ENCODE data around the gene DIRAS1. TPM values are rescaled to one million over a fixed set of nuclear protein-coding genes. Genes with fewer than 3 reads are reported as not detected.
"Not testable (repeated sequence)": the region's sequence is repeated elsewhere in the genome, so short reads cannot be mapped to it uniquely, and the experiment has no call there.

Gene DIRAS1
- total RNA-seq, 4 donors from 2014 or later: 0.62 to 2.5 (median 2.0) TPM; not detected in 1

DNA sequence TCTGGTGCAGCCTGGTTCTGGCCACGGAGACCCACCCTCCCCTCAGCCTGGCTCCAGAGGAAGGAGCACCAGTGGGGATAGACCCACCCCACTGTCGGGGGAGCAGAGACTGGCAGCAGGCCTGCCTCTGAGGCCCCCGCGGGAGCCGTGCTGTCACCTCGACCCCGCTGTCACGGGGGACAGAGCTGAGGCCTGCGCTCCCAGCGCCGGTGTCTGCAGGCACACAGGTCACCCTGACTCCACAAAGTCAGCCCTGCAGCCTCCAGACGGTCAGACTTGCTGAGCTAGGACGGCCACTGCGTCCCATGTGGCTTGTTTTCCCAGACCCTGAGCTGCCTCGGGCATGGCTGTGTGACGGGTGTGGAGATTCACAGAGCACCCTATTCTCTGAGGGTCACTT is 51.0 kb downstream of the DIRAS1 start:
- no peak for DNase-seq
- ATAC-seq: no peak
- TF ChIP-seq, protein P1, sequence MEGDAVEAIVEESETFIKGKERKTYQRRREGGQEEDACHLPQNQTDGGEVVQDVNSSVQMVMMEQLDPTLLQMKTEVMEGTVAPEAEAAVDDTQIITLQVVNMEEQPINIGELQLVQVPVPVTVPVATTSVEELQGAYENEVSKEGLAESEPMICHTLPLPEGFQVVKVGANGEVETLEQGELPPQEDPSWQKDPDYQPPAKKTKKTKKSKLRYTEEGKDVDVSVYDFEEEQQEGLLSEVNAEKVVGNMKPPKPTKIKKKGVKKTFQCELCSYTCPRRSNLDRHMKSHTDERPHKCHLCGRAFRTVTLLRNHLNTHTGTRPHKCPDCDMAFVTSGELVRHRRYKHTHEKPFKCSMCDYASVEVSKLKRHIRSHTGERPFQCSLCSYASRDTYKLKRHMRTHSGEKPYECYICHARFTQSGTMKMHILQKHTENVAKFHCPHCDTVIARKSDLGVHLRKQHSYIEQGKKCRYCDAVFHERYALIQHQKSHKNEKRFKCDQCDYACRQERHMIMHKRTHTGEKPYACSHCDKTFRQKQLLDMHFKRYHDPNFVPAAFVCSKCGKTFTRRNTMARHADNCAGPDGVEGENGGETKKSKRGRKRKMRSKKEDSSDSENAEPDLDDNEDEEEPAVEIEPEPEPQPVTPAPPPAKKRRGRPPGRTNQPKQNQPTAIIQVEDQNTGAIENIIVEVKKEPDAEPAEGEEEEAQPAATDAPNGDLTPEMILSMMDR (IDR thresholded peaks at IDR 0.05 in 4 of 5, conservative IDR thresholded peaks at IDR 0.05 in 1 of 5): no peak
- no peak for TF ChIP-seq POLR2A (IDR thresholded peaks at IDR 0.05)
- in situ Hi-C loops (cut with MboI; ENCODE audit: low sequenced_read_pairs in 4 of 4): no loop called here
- Histone ChIP-seq H3K36me3 (no peaks in the 10 kb centered on the region), H3K4me3 (no peak overlapping the region), H3K9me3 (no peaks in the 10 kb centered on the region), H3K4me1 (no peaks in the 10 kb centered on the region), H3K27ac (no peak overlapping the region), H3K27me3 (no peaks in the 10 kb centered on the region)
- intact Hi-C loops (cut with DNase I; ENCODE audit: low total_unique reads): no loop called here

DNA sequence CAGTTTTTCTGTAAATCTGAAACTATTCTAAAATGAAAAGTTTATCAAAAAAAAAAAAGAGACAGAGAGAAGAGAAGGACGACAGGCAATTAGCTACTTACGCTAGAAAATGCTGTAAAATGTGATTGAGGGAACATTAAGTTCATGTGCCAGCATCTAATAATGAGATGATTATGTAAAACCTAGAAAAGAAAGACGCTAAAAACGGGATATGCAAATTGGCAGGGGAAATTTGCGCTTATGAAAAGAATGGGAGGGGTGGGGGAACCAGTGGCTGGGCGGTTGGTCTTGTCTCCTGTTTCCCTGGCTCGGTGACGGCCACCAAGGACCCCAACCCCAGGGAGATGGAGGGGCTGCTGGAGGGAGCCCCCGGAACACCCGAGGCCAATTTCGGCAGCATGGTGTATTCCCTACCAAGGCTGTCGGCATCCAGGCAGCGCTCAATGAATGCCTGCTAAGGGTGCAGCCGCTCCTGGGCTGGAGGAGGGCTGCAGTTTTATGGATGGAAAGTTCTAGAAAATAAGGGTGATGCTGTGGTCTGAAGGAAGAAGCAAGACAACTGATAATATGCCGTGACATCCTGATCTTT is 52.9 kb downstream of the DIRAS1 start:
- DNase-seq: no peak
- Histone ChIP-seq H3K4me3 (no peak overlapping the region), H3K27ac (no peak overlapping the region), H3K4me1 (no peaks in the 10 kb centered on the region), H3K36me3 (no peaks in the 10 kb centered on the region), H3K27me3 (no peaks in the 10 kb centered on the region), H3K9me3 (no peaks in the 10 kb centered on the region)
- ATAC-seq: no peak
- in situ Hi-C loops (cut with MboI; ENCODE audit: low sequenced_read_pairs in 4 of 4): no loop called here
- no peak for TF ChIP-seq POLR2A (IDR thresholded peaks at IDR 0.05)
- TF ChIP-seq, protein P1 (IDR thresholded peaks at IDR 0.05 in 4 of 5, conservative IDR thresholded peaks at IDR 0.05 in 1 of 5): no peak
- intact Hi-C loops (cut with DNase I; ENCODE audit: low total_unique reads): no loop called here

DNA sequence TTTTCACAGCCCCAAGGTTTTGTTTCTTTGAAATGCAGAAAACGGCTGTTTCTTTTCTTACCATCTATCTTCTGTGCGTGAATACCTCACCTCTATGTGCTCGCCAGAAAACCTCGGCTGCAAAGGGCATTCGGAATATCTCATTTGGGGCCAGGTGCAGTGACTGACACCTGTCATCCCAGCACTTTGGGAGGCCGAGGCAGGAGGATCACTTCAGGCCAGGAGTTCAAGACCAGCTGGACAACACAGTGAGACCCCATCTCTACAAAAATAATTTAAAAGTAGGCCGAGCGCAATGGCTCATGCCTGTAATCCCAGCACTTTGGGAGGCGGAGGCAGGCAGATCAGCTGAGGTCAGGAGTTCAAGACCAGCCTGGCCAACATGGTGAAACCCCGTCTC is 53.8 kb downstream of the DIRAS1 start:
- DNase-seq; H3K36me3 ChIP-seq; H3K4me1 ChIP-seq; in situ Hi-C loops (cut with MboI; ENCODE audit: low sequenced_read_pairs in 4 of 4); H3K9me3 ChIP-seq; ATAC-seq; H3K4me3 ChIP-seq; intact Hi-C loops (cut with DNase I; ENCODE audit: low total_unique reads); H3K27me3 ChIP-seq; H3K27ac ChIP-seq: not testable (repeated sequence)

DNA sequence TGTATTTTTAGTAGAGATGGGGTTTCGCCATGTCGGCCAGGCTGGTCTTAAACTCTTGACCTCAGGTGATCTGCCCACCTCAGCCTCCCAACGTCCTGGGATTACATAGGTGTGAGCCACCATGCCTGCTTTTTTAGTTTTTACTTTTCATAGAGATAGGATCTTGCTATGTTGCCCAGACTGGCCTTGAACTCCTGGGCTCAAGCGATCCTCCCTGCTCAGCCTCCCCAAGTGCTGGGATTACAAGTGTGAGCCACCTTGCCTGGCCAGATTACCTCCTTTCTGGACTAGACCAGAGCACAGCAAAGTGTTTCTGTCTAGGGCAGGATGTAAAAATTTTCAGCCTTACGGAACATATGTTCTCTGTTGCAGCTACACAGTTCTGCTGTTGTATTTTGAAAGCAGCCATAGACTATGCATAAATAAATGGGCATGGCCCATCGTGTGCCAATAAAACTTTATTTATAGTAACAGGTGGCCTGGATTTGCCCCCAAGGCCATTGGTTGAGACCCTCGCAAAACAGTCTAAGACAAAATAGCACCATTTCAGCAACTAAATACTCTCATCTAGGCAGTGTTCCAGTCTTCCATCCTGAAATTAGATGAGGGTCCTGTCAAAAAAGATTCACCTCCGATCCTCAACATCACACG is 54.7 kb downstream of the DIRAS1 start:
- Histone ChIP-seq H3K27me3 (no peaks in the 10 kb centered on the region), H3K27ac (no peak overlapping the region), H3K36me3 (no peaks in the 10 kb centered on the region), H3K9me3 (no peaks in the 10 kb centered on the region), H3K4me1 (no peaks in the 10 kb centered on the region), H3K4me3 (no peak overlapping the region)
- intact Hi-C loops (cut with DNase I; ENCODE audit: low total_unique reads): no loop called here
- TF ChIP-seq, protein P1 (IDR thresholded peaks at IDR 0.05 in 4 of 5, conservative IDR thresholded peaks at IDR 0.05 in 1 of 5): no peak
- TF ChIP-seq POLR2A (IDR thresholded peaks at IDR 0.05): no peak
- DNase-seq (no peak), ATAC-seq (no peak)
- in situ Hi-C loops (cut with MboI; ENCODE audit: low sequenced_read_pairs in 4 of 4): no loop called here

DNA sequence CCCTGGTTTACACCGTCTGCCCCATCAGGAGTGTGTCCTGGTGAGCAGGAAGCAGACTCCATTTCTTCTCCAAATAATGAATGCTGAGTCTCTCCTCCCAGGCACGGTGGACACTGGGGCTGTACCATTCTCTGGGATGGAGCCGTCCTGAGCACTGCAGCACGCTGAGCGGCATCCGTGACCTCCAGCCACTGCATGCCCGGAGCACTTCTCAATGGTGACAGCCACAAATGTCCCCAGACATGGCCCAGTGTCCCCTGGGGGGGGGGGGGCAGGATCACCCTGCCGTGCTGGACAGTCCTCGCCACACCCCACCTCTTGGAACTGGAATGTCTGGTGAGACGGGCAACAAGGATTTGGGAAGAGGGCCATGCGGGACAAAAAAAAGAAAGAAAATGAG is 56.1 kb downstream of the DIRAS1 start:
- no peak for TF ChIP-seq POLR2A (IDR thresholded peaks at IDR 0.05)
- TF ChIP-seq, protein P1 (IDR thresholded peaks at IDR 0.05 in 4 of 5, conservative IDR thresholded peaks at IDR 0.05 in 1 of 5): no peak
- no peaks in the 10 kb centered on the region for H3K4me1 ChIP-seq
- ATAC-seq (no peak), DNase-seq (no peak)
- intact Hi-C loops (cut with DNase I; ENCODE audit: low total_unique reads) (no loop called here), in situ Hi-C loops (cut with MboI; ENCODE audit: low sequenced_read_pairs in 4 of 4) (no loop called here)
- no peaks in the 10 kb centered on the region for H3K27me3 ChIP-seq
- no peaks in the 10 kb centered on the region for H3K9me3 ChIP-seq
- no peaks in the 10 kb centered on the region for H3K36me3 ChIP-seq
- no peak overlapping the region for H3K27ac ChIP-seq
- H3K4me3 ChIP-seq: no peak overlapping the region

Other genes with a start within 250 kb of the DIRAS1 start
- gene GADD45B, start 245.2 kb downstream of the DIRAS1 start, total RNA-seq: 10 to 100 TPM; 32.2 to 48.7 (median 41.7) TPM
- gene GNG7, start 18.7 kb downstream of the DIRAS1 start, total RNA-seq: 1 to 10 TPM in 1 of 4 donors, under 1 TPM in 3; 0.46 to 1.1 (median 0.62) TPM
- gene SLC39A3, start 18.6 kb upstream of the DIRAS1 start, total RNA-seq: 10 to 100 TPM; 23.1 to 60.9 (median 27.1) TPM
- 100 to 1,000 TPM in 2 of 4 donors, 10 to 100 TPM in 2; 70.0 to 114 (median 91.2) TPM for gene SGTA, start 61.9 kb upstream of the DIRAS1 start, total RNA-seq
- gene THOP1, start 64.1 kb upstream of the DIRAS1 start, total RNA-seq: 100 to 1,000 TPM in 1 of 4 donors, 10 to 100 TPM in 3; 31.5 to 114 (median 73.0) TPM
- gene ZNF554, start 98.5 kb upstream of the DIRAS1 start, total RNA-seq: 1 to 10 TPM; 2.1 to 5.3 (median 2.6) TPM
- 1 to 10 TPM; 1.9 to 5.5 (median 2.7) TPM for gene ZNF555, start 120.1 kb upstream of the DIRAS1 start, total RNA-seq
- gene ZNF556, start 146.0 kb upstream of the DIRAS1 start, total RNA-seq: under 1 TPM in 2 of 4 donors, not detected in 2; 0.26 to 0.34 TPM
- gene ZNF57, start 179.6 kb upstream of the DIRAS1 start, total RNA-seq: 1 to 10 TPM in 2 of 4 donors, under 1 TPM in 2; 0.44 to 2.1 (median 0.83) TPM
- 1 to 10 TPM; 1.3 to 4.7 (median 1.5) TPM for gene ZNF77, start 223.6 kb upstream of the DIRAS1 start, total RNA-seq